Caki2 (cell line): ENCODE results near the gene ZNF493. TPM values are rescaled to one million over a fixed set of nuclear protein-coding genes. Genes with fewer than 3 reads are reported as not detected.

ENCODE experiments used
- DNase-seq: peaks from one replicate; pipeline ENCODE4 v3.0.0-alpha.2; 2015; ENCODE audit warnings: low read depth
- in situ Hi-C: cut with HindIII; loops from 2 replicates; pipeline ENCODE4 v1.10.0; 2016; ENCODE audit warnings: low sequenced_read_pairs, low pct_unique_long_range_greater_than_20kb, mixed read lengths
- total RNA-seq: library from RNA; depleted of rRNA; stranded (reverse); fragments of >200 nt; shearing (Covaris generic); gene quantifications from 2 replicates; pipeline ENCODE4 v1.2.3, GENCODE V29; 2014; ENCODE audit warnings: low replicate concordance; rRNA removed

The ZNF493 gene
- 3.7 and 3.9 TPM in 2 replicates for total RNA-seq

- in situ Hi-C loops, result no loop called here
- DNase-seq, result peak; percentile 93
These were observed at the start of gene ZNF493 for GRCh38 chr19:21396893-21397572. TSS of gene ZNF493 (plus strand) at chr19:21397133. CDS start at chr19:21397238, 105 bp downstream.

GRCh38 chr19:21352830-21353229 is 44.1 kb upstream of the ZNF493 start:
- in situ Hi-C loops, result no loop called here
- DNase-seq, result no peak

GRCh38 chr19:21358768-21359451 is 38.0 kb upstream of the ZNF493 start, which contains the start of gene ZNF738:
TSS of gene ZNF738 (plus strand) at chr19:21359000. CDS start at chr19:21359141, 141 bp downstream.
- in situ Hi-C loops, result no loop called here

GRCh38 chr19:21362291-21362690 is 34.6 kb upstream of the ZNF493 start:
- in situ Hi-C loops, result no loop called here
- DNase-seq, result no peak

More at GRCh38 chr19:21358768-21359451, 38.0 kb upstream of the ZNF493 start, which contains the start of gene ZNF738:
- DNase-seq, result peak; percentile 94

- DNase-seq, result no peak
- in situ Hi-C loops, result no loop called here
These were observed 12.9 kb upstream of the ZNF493 start for GRCh38 chr19:21383980-21384582.

- in situ Hi-C loops, result no loop called here
- no peak for DNase-seq
These were observed 812 bp upstream of the ZNF493 start for GRCh38 chr19:21396121-21396520.

- in situ Hi-C loops, result no loop called here
These were observed 1.9 kb downstream of the ZNF493 start for GRCh38 chr19:21398851-21399250.

GRCh38 chr19:21402303-21402985 is 5.5 kb downstream of the ZNF493 start:
- in situ Hi-C loops, result no loop called here
- no peak for DNase-seq

More at GRCh38 chr19:21398851-21399250, 1.9 kb downstream of the ZNF493 start:
- DNase-seq, result no peak

GRCh38 chr19:21410166-21410565 is 13.2 kb downstream of the ZNF493 start:
- in situ Hi-C loops, result no loop called here
- DNase-seq, result no peak

GRCh38 chr19:21422244-21422643 is 25.3 kb downstream of the ZNF493 start:
- no peak for DNase-seq
- in situ Hi-C loops, result no loop called here

GRCh38 chr19:21423057-21424041 is 26.4 kb downstream of the ZNF493 start:
- in situ Hi-C loops, result no loop called here
- no peak for DNase-seq

- no peak for DNase-seq
- in situ Hi-C loops, result no loop called here
These were observed 33.7 kb downstream of the ZNF493 start for GRCh38 chr19:21430675-21431074.

- in situ Hi-C loops, result no loop called here
- DNase-seq, result no peak
These were observed 35.7 kb downstream of the ZNF493 start for GRCh38 chr19:21432590-21432989.

GRCh38 chr19:21434516-21434915 is 37.6 kb downstream of the ZNF493 start:
- DNase-seq, result no peak
- in situ Hi-C loops, result no loop called here

- no peak for DNase-seq
- in situ Hi-C loops, result no loop called here
These were observed 38.1 kb downstream of the ZNF493 start for GRCh38 chr19:21434967-21435544.

- DNase-seq, result no peak
- in situ Hi-C loops, result no loop called here
These were observed 42.3 kb downstream of the ZNF493 start for GRCh38 chr19:21439201-21439751.

GRCh38 chr19:21440321-21440720 is 43.4 kb downstream of the ZNF493 start:
- DNase-seq, result no peak
- in situ Hi-C loops, result no loop called here
